ENCODE results near the gene MACF1. TPM values are rescaled to one million over a fixed set of nuclear protein-coding genes. Genes with fewer than 3 reads are reported as not detected.

MACF1 gene
- total RNA-seq, 1 experiment from 2014 or later: 189 TPM

DNA sequence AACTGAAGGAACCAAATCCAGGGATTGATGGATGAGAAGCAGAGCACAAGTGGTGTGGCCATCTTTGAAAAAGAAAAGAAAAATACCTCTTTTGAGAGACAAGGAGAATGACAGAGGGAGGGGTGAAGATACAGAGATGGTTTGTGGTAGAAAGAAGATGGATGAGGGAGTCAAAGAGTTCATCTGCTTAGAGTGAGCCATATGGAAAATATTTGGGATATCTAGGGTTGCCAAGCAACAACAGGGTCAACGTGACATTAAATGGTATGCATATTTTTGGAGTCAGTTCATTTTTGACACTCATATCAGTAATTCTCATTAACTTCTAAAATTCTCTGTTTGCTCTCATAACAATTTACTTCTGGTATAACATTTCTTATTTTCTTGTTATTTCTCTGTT lies 50.7 kb downstream of the MACF1 start:
- Histone ChIP-seq H4K20me1 (ENCODE audit: insufficient read depth) (no peaks in the 10 kb centered on the region), H3K9me3 (ENCODE audit: insufficient read depth, low read depth) (no peaks in the 10 kb centered on the region), H3F3A (ENCODE audit: insufficient read depth, low read depth) (no peaks in the 10 kb centered on the region; the same call in 1 of the 2 replicates), H3K36me3 (ENCODE audit: low read depth) (no peaks in the 10 kb centered on the region; the same call in 1 of the 2 replicates), H2AFZ (no peak overlapping the region), H3K9me2 (ENCODE audit: insufficient read depth) (no peaks in the 10 kb centered on the region), H3K79me2 (ENCODE audit: low read depth) (no peaks in the 10 kb centered on the region), H3K27ac (no peak overlapping the region), H3K4me3 (no peak overlapping the region), H3K4me2 (no peak overlapping the region), H3K4me1 (replicated peaks; ENCODE audit: insufficient read depth) (0 out of 2 replicates have a peak, but pooled peaks cover 5% of the 10 kb centered on the region), H3K27me3 (ENCODE audit: insufficient read depth, low read depth) (no peaks in the 10 kb centered on the region)
- no TSS peak for BruUV-seq (replicated peaks)
- DNase-seq: no peak
- intact Hi-C loops (cut with micrococcal nuclease; ENCODE audit: unreplicated experiment): loop anchor here (5.0 to 10.0 kb wide), 3 partner anchors 120 to 467 kb away; no protein-coding TSS in a partner anchor
- no peak for TF ChIP-seq EZH2 (IDR thresholded peaks at IDR 0.05; ENCODE audit: low read depth)
- TF ChIP-seq, protein P1, sequence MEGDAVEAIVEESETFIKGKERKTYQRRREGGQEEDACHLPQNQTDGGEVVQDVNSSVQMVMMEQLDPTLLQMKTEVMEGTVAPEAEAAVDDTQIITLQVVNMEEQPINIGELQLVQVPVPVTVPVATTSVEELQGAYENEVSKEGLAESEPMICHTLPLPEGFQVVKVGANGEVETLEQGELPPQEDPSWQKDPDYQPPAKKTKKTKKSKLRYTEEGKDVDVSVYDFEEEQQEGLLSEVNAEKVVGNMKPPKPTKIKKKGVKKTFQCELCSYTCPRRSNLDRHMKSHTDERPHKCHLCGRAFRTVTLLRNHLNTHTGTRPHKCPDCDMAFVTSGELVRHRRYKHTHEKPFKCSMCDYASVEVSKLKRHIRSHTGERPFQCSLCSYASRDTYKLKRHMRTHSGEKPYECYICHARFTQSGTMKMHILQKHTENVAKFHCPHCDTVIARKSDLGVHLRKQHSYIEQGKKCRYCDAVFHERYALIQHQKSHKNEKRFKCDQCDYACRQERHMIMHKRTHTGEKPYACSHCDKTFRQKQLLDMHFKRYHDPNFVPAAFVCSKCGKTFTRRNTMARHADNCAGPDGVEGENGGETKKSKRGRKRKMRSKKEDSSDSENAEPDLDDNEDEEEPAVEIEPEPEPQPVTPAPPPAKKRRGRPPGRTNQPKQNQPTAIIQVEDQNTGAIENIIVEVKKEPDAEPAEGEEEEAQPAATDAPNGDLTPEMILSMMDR (conservative IDR thresholded peaks at IDR 0.05): no peak
- ChIA-PET CTCF (no interaction called here), POLR2A (ENCODE audit: unreplicated experiment) (no interaction called here)

DNA sequence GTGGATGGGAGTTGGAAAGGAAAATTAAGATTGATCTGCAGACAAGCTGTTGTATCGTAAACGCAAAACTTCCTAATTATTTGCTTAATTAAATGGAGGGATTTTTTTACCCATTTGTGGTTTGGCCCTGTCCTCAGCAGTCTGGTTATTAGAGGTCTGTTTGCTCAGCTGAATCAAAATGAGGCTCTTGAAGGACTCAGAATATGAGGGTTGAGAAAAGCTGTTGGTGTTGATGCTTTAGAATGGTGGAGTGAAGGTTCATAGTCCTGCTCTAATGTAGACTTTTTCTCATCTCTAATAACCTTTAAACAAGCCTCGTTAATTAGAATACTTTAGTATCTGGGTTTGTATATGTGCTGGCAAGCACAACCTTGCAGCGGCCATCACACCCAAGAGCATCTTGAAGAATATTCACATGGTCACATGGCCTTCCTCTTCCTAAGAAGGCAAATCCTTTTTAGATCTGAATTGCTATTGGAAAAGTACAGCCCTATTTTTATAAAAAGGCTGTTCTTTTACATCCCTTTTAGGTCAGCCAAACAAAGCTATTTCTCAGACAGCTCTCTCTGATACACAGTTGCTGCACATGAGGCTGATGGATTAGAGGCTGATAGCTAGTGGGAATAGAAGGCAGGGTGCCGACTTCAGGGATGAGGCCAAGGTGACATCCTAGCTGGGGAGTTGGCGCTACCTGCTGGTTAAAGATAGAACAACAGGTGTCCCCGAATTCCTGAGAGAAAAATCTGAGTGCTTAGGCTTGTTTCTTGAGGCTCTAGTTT lies 53.8 kb downstream of the MACF1 start:
- no peaks in the 10 kb centered on the region; the same call in 1 of the 2 replicates for H4K20me1 ChIP-seq (ENCODE audit: insufficient read depth)

DNA sequence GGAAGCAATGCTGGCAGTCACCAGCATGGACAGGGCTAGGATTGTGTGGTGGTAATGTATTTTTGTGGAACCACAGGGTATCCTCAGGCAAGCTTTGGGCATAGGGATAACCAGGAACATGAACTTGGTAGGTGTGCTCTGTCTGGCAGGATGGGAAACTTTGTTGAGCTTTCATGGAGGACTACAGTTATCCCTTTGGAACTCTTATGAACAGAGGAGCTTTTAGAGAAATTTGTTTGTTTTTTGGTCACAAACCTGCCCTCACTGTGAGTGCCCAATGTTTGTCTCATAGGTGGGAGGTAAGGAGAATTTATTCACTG lies 54.4 kb downstream of the MACF1 start:
- DNase-seq: no peak
- Histone ChIP-seq H2AFZ (no peak overlapping the region), H3K36me3 (ENCODE audit: low read depth) (no peaks in the 10 kb centered on the region; the same call in 1 of the 2 replicates), H3K4me3 (no peak overlapping the region), H3K79me2 (ENCODE audit: low read depth) (no peaks in the 10 kb centered on the region), H3F3A (ENCODE audit: insufficient read depth, low read depth) (no peaks in the 10 kb centered on the region; the same call in 1 of the 2 replicates), H3K4me2 (no peak overlapping the region), H3K9me3 (ENCODE audit: insufficient read depth, low read depth) (no peaks in the 10 kb centered on the region), H3K9me2 (ENCODE audit: insufficient read depth) (no peaks in the 10 kb centered on the region), H4K20me1 (ENCODE audit: insufficient read depth) (no peaks in the 10 kb centered on the region; the same call in 1 of the 2 replicates), H3K27ac (no peak overlapping the region), H3K27me3 (ENCODE audit: insufficient read depth, low read depth) (no peaks in the 10 kb centered on the region), H3K4me1 (replicated peaks; ENCODE audit: insufficient read depth) (0 out of 2 replicates have a peak, but pooled peaks cover 5% of the 10 kb centered on the region)
- POLR2A ChIA-PET (ENCODE audit: unreplicated experiment): interaction anchor here (0.6 to 1.6 kb wide), 2 partner anchors 54 to 66 kb away, joined by 3 to 11 read pairs; partner anchors contain the start of gene MACF1
- CTCF ChIA-PET: interaction anchor here (0.5 to 3.2 kb wide), 13 partner anchors 28 to 161 kb away, joined by 3 to 49 read pairs (median 5); partner anchors contain the start of gene MACF1
- TF ChIP-seq, protein P1 (conservative IDR thresholded peaks at IDR 0.05): peak; percentile 27; the same call in 1 of the 2 replicates
- TF ChIP-seq EZH2 (IDR thresholded peaks at IDR 0.05; ENCODE audit: low read depth): no peak
- no TSS peak for BruUV-seq (replicated peaks)
- intact Hi-C loops (cut with micrococcal nuclease; ENCODE audit: unreplicated experiment): loop anchor here (1.0 to 10.0 kb wide), 6 partner anchors 67 to 463 kb away; no protein-coding TSS in a partner anchor

More for the DNA sequence above, 53.8 kb downstream of the MACF1 start:
- Histone ChIP-seq H3F3A (ENCODE audit: insufficient read depth, low read depth) (no peaks in the 10 kb centered on the region; the same call in 1 of the 2 replicates), H3K27me3 (ENCODE audit: insufficient read depth, low read depth) (no peaks in the 10 kb centered on the region), H2AFZ (no peak overlapping the region), H3K9me3 (ENCODE audit: insufficient read depth, low read depth) (no peaks in the 10 kb centered on the region), H3K4me2 (no peak overlapping the region), H3K36me3 (ENCODE audit: low read depth) (no peaks in the 10 kb centered on the region; the same call in 1 of the 2 replicates), H3K27ac (no peak overlapping the region), H3K79me2 (ENCODE audit: low read depth) (no peaks in the 10 kb centered on the region), H3K9me2 (ENCODE audit: insufficient read depth) (no peaks in the 10 kb centered on the region), H3K4me3 (no peak overlapping the region), H3K4me1 (replicated peaks; ENCODE audit: insufficient read depth) (0 out of 2 replicates have a peak, but pooled peaks cover 5% of the 10 kb centered on the region)
- no TSS peak for BruUV-seq (replicated peaks)
- POLR2A ChIA-PET (ENCODE audit: unreplicated experiment): interaction anchor here (0.6 to 1.6 kb wide), 3 partner anchors 40 to 66 kb away, joined by 3 to 11 read pairs (median 4); partner anchors contain the start of gene MACF1
- CTCF ChIA-PET: interaction anchor here (0.7 to 3.2 kb wide), 15 partner anchors 38 to 280 kb away, joined by 3 to 49 read pairs (median 5); partner anchors contain the start of gene MACF1
- intact Hi-C loops (cut with micrococcal nuclease; ENCODE audit: unreplicated experiment): loop anchor here (1.0 to 10.0 kb wide), 6 partner anchors 66 to 464 kb away; no protein-coding TSS in a partner anchor
- peak; percentile 47 to 78 for DNase-seq
- TF ChIP-seq EZH2 (IDR thresholded peaks at IDR 0.05; ENCODE audit: low read depth): no peak
- TF ChIP-seq, protein P1 (conservative IDR thresholded peaks at IDR 0.05): peak; percentile 94

Measured in PC-9 (cell line).